GM12872 (cell line): ENCODE data around the gene DPP6.

ENCODE experiments used
- TF ChIP-seq, protein P1 (sequence below): IDR thresholded peaks from 3 replicates; pipeline ENCODE4 v1.5.1; 2011; ENCODE audit warnings: low read depth, mild to moderate bottlenecking, low read length, moderate library complexity; ENCODE audit not compliant: insufficient read depth

DPP6 gene

DNA sequence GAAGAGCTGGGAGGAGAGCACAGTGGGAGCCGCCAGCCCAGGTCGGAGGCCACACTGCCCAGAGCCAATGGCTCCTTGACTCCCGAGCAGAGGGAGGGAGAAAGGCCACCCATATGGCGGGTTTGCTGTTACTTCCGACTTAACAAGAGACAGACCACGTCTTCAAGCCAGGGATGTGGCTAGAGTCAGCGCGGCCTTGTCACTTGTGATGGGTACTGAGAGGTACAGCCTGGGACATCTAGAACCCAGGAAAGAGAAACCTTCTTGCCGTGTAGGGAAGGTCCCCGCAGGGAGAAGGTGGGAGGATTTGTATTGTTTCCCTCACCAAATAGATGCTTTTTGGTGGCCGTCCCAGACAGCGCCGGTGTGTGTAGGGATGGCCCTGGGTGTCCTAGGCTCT, 823.1 kb downstream of the DPP6 start:
- TF ChIP-seq, protein P1, sequence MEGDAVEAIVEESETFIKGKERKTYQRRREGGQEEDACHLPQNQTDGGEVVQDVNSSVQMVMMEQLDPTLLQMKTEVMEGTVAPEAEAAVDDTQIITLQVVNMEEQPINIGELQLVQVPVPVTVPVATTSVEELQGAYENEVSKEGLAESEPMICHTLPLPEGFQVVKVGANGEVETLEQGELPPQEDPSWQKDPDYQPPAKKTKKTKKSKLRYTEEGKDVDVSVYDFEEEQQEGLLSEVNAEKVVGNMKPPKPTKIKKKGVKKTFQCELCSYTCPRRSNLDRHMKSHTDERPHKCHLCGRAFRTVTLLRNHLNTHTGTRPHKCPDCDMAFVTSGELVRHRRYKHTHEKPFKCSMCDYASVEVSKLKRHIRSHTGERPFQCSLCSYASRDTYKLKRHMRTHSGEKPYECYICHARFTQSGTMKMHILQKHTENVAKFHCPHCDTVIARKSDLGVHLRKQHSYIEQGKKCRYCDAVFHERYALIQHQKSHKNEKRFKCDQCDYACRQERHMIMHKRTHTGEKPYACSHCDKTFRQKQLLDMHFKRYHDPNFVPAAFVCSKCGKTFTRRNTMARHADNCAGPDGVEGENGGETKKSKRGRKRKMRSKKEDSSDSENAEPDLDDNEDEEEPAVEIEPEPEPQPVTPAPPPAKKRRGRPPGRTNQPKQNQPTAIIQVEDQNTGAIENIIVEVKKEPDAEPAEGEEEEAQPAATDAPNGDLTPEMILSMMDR: no peak

DNA sequence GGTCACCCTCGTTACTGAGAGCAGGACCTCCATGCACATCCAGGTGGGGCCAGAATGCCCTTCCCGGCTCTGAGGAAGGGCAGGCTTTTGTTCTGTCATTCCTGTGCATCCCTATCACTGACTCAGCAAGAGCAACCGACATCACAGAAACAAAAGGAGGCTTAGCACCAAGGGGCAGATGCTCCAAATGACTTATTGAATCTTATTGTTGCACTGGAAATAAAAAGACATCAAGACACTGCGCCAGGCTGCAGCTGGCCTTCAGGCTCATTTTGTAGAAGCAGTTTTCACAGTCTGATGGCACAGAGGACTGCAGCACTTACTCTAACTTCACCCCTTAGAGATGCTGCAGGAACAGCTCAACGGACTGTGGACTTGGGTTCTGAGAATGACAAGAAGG, 824.3 kb downstream of the DPP6 start:
- TF ChIP-seq, protein P1: no peak

GRCh38 chr7:154877031-154877430, 824.8 kb downstream of the DPP6 start:
- TF ChIP-seq, protein P1: no peak

- TF ChIP-seq, protein P1: no peak
Measured at GRCh38 chr7:154879629-154880028, 827.4 kb downstream of the DPP6 start.

GRCh38 chr7:154880513-154880912, 828.3 kb downstream of the DPP6 start:
- TF ChIP-seq, protein P1: no peak

DNA sequence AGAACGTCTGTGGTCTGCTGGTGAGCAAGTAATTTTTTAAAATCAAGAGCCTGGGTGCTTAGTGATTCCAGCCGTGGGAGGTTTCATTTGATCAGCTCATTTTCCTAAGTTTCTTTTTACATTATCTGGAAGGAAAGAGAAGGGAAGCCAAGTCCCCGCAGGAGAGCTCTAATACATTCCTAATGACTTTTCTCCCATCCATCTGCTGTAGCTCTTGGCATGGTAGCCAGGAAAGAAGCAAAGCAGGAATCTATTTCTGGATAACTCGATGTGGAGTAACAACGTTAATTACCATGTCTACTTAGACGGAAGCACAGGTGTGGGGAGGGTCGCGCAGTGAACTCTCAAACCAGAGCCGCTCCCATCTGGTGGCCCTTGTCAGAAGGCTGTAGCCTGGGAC, 828.8 kb downstream of the DPP6 start:
- TF ChIP-seq, protein P1: no peak

DNA sequence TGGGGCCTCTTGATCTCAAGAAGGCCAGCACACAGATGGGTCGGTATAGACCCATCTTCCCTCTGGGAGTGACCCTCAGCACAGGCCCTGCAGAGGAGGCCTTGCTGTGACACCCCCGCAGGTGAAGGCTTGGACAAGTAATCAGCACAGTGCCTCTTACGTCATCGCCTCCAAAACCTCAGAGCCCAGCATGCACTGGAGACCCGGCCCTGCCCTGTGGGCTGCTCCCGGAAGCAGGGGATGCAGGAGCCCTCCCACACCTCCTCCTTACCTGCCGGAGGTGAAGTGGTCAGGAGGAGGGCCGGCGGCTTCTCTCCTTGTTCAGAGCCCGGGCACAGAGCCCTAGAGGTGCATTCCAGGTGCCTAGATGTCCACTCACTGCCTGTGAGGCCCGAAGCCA, 829.3 kb downstream of the DPP6 start:
- TF ChIP-seq, protein P1: no peak
